GM10248 (cell line): ENCODE data around the gene SEC63.

ENCODE experiments used
- CTCF ChIA-PET: fragments of 300-600 bp; sonication (Branson Sonifier 250); formaldehyde crosslinking; extraction: SDS; loops from one replicate; lab custom pipeline; 2021; ENCODE audit warnings: antibody characterized with exemption; lab: Yijun Ruan, JAX
- POLR2A ChIA-PET: fragments of 350-650 bp; sonication (Branson Sonifier 250); formaldehyde crosslinking; extraction: SDS; loops from one replicate; lab custom pipeline; 2020; ENCODE audit warnings: antibody characterized with exemption; lab: Yijun Ruan, JAX
- DNase-seq: peaks from one replicate; pipeline ENCODE4 v3.0.0; 2012; ENCODE audit errors: extremely low spot score
- TF ChIP-seq, protein P1 (sequence below): IDR thresholded peaks from 2 replicates; pipeline ENCODE4 v1.5.1; 2012; ENCODE audit warnings: mild to moderate bottlenecking, low read depth; ENCODE audit errors: extremely low read depth, missing control alignments, control extremely low read depth

Gene SEC63

DNA sequence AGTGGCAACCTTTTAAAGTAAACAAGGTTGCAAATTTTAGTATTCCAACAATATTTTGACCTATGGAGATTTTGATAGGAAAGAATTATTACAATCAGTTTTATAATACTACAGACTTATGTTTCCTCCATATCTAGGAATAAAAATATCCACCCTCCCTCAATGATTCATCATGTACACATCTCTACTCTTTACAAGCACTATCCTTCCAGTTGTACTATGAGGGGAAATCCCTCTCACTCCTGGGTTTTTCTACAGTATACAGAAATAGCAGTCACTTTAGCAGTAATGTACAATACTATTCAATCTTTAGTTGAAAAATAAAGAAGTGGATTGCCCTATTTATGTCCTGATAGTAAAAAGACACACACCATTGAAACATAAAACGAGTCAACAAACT, 87.6 kb downstream of the SEC63 start:
- POLR2A ChIA-PET: no interaction called here
- TF ChIP-seq, protein P1, sequence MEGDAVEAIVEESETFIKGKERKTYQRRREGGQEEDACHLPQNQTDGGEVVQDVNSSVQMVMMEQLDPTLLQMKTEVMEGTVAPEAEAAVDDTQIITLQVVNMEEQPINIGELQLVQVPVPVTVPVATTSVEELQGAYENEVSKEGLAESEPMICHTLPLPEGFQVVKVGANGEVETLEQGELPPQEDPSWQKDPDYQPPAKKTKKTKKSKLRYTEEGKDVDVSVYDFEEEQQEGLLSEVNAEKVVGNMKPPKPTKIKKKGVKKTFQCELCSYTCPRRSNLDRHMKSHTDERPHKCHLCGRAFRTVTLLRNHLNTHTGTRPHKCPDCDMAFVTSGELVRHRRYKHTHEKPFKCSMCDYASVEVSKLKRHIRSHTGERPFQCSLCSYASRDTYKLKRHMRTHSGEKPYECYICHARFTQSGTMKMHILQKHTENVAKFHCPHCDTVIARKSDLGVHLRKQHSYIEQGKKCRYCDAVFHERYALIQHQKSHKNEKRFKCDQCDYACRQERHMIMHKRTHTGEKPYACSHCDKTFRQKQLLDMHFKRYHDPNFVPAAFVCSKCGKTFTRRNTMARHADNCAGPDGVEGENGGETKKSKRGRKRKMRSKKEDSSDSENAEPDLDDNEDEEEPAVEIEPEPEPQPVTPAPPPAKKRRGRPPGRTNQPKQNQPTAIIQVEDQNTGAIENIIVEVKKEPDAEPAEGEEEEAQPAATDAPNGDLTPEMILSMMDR: no peak
- CTCF ChIA-PET: interaction anchor here (1.0 to 2.1 kb wide), 5 partner anchors 11 to 141 kb away, joined by 3 to 9 read pairs (median 3); no protein-coding TSS in a partner anchor
- DNase-seq: no peak

DNA sequence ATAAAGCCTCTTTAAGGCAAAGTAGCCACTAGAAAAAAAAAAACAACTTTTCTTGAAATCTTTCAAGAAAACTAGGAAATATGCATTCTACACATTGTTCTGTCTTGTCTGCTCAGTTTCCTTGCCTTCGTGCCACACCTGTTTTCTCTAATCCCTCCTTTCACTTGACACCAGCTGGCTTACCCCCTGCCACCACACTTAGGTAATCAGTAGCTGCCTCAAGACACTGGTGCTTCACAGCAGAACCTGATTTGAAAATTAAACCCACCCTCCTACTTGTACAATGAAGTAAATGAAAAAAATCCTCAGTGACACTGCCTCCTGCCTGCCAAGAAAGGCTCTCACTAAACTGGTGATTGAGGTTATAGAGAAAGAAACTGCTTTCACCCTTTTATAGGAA, 88.1 kb downstream of the SEC63 start:
- TF ChIP-seq, protein P1: no peak
- DNase-seq: no peak
- ChIA-PET POLR2A (no interaction called here), CTCF (interaction anchor here (1.0 to 2.1 kb wide), 3 partner anchors 11 to 140 kb away, joined by 3 to 9 read pairs (median 7); no protein-coding TSS in a partner anchor)

- DNase-seq: no peak
- TF ChIP-seq, protein P1: no peak
- CTCF ChIA-PET: interaction anchor here (1.1 to 3.8 kb wide), 3 partner anchors 12 to 193 kb away, joined by 3 to 43 read pairs (median 9); no protein-coding TSS in a partner anchor
- POLR2A ChIA-PET: no interaction called here
These were observed 89.0 kb downstream of the SEC63 start for GRCh38 chr6:107868867-107869611.

GRCh38 chr6:107867302-107867615, 90.7 kb downstream of the SEC63 start:
- CTCF ChIA-PET: interaction anchor here (0.6 to 3.8 kb wide), 22 partner anchors 9 to 870 kb away, joined by 3 to 43 read pairs (median 3); no protein-coding TSS in a partner anchor
- TF ChIP-seq, protein P1: no peak
- DNase-seq: no peak
- POLR2A ChIA-PET: no interaction called here

GRCh38 chr6:107866606-107867301, 91.3 kb downstream of the SEC63 start:
- DNase-seq: peak; percentile 50
- ChIA-PET CTCF (interaction anchor here (0.6 to 3.8 kb wide), 23 partner anchors 10 to 869 kb away, joined by 3 to 43 read pairs (median 3); no protein-coding TSS in a partner anchor), POLR2A (no interaction called here)
- TF ChIP-seq, protein P1: peak; percentile 40

- CTCF ChIA-PET: no interaction called here
- DNase-seq: no peak
- TF ChIP-seq, protein P1: no peak
- POLR2A ChIA-PET: no interaction called here
These were observed 93.5 kb downstream of the SEC63 start for GRCh38 chr6:107864226-107865127.
